Measurements from ENCODE around the gene MAG.

- no peak for TF ChIP-seq CTCF (IDR thresholded peaks at IDR 0.05)
- no peak for TF ChIP-seq POLR2A (IDR thresholded peaks at IDR 0.05; ENCODE audit: low read depth)
- TF ChIP-seq POLR2AphosphoS5 (IDR thresholded peaks at IDR 0.05) = no peak
- TF ChIP-seq EP300 (IDR thresholded peaks at IDR 0.05) = no peak
These were observed 17.7 kb downstream of the MAG start for GRCh38 chr19:35309481-35310279.

Data from esophagus muscularis mucosa (tissue), 4 donors.